Fibroblast of pulmonary artery (primary cell): ENCODE results near the gene TTC7B.
A peak's percentile ranks its signal among the peaks of the same experiment; 100 is the strongest.

ENCODE experiments used
- DNase-seq: peaks from one replicate; pipeline ENCODE4 v3.0.0-alpha.2; 2010; ENCODE audit warnings: low read depth
- H3K4me3 ChIP-seq: replicated peaks from 2 replicates; pipeline ENCODE4 v1.5.1; 2011; ENCODE audit warnings: low read depth, mild to moderate bottlenecking, control low read depth, low read length, moderate library complexity
- TF ChIP-seq, protein P1 (sequence below): IDR thresholded peaks from 2 replicates; pipeline ENCODE4 v1.5.1; 2011; ENCODE audit warnings: mild to moderate bottlenecking, control low read depth, low read length, inconsistent platforms; ENCODE audit errors: missing control alignments

Gene TTC7B

DNA sequence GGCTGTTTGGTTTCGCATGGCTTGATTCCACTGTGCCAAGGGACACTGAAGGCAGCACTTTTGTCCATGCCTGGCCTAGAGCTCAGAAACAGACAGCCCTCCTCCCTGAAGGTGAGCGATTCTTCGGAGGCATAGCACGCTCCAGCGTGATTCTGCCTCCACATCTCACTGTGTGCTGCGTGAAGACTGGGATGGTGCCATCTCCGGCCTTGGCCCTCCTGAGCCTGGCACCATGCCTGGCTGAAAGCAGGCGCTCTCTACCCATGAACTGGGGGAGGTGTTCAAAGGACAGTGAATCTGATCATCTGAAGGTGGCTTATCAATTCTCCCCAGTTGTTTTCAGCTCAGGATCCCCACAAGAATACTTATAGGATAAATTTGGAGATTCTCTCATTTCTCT is 187.4 kb downstream of the TTC7B start:
- no peak for DNase-seq
- TF ChIP-seq, protein P1, sequence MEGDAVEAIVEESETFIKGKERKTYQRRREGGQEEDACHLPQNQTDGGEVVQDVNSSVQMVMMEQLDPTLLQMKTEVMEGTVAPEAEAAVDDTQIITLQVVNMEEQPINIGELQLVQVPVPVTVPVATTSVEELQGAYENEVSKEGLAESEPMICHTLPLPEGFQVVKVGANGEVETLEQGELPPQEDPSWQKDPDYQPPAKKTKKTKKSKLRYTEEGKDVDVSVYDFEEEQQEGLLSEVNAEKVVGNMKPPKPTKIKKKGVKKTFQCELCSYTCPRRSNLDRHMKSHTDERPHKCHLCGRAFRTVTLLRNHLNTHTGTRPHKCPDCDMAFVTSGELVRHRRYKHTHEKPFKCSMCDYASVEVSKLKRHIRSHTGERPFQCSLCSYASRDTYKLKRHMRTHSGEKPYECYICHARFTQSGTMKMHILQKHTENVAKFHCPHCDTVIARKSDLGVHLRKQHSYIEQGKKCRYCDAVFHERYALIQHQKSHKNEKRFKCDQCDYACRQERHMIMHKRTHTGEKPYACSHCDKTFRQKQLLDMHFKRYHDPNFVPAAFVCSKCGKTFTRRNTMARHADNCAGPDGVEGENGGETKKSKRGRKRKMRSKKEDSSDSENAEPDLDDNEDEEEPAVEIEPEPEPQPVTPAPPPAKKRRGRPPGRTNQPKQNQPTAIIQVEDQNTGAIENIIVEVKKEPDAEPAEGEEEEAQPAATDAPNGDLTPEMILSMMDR = no peak
- H3K4me3 ChIP-seq = no peak overlapping the region

DNA sequence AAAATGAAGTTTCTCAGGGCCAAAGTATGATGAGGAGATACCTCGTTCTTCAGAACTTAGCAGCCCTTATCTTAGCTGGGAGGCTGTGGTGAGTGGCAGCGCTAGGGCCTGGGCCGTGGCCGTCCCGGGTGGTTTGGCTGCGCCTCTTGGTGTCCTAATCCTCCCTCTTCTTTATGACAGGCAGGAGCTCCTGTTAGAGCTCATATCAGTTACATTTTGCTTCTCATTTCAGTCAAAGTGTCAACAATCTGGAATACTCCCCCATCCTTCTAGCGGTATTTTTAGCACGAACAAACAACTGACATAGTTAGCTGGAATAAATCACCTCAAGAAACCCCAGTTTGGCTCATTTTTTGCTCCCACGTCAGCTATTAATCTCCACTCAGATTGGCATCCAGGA is 188.8 kb downstream of the TTC7B start:
- DNase-seq = no peak
- TF ChIP-seq, protein P1 = no peak

DNA sequence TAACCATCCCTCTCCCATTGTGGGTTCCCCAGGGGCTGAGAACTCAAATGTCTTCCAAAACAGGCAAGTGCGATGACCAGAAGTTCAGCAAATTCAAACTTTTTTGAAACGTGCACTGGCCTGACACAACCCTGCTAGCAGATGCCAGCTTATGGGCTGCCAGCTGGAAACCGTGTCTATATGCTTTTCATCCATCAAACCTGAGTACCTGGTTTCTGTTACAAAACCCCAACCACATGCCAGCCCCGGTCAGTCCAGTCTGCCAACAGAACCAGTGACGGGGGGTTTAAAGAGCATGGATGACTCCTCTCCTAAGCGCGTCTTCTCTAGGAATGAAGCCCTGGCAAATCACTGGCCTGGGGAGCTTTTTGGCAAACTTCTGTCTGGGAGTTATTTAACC is 189.7 kb downstream of the TTC7B start:
- no peak for DNase-seq
- TF ChIP-seq, protein P1 = no peak
- H3K4me3 ChIP-seq = no peak overlapping the region

More for the DNA sequence above, 188.8 kb downstream of the TTC7B start:
- no peak overlapping the region for H3K4me3 ChIP-seq

DNA sequence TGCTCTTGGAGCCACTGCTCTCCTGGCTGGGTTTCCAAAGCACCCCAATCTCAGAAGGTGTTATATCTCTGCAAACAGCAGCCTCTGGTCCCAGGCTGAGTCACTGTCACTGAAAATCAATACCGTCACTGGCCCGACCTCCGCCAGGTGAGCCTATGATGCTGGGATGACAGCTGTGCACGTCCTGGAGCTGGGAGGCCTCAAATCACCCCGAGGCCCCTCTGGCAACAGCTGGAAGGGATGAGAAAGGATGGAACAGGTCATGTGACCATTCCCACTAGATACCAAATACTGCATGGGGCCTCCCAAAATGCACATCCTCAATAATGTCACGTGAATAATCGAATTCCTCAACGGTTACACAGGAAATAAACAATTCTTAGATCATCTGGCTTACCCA is 190.8 kb downstream of the TTC7B start:
- no peak for DNase-seq
- no peak overlapping the region for H3K4me3 ChIP-seq
- TF ChIP-seq, protein P1 = no peak

DNA sequence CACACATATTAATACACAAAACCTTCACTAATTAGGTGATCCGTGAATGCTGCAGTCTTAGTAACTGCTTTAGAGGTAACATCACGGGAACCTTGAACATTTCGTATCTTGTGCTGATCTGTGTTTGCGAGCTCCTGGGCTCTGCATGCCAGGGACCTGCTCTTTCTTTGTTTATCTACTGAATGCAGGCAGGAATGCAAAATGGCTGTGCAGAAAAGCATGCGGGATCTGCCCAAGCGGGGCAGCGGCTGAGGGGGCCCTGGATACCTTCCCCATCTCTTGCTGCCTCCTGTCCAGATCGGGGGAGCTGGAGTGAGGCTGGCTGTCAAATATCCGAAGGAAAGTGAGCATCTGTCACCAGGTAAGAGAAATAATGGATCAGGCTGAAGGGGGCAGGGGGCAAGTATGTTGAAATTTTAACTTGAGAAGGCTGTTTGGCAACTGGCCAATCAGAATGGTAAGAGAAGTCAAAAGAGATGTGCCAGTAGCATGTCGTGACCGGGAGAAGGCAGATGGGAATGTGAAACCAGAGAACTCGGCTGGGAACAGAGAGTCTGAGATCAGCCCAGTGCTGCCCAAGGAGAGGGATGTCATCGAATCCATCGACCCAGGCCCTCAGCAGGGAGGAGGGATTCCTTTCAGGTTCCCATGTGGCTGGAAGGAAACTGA is 191.4 kb downstream of the TTC7B start:
- H3K4me3 ChIP-seq = no peak overlapping the region
- TF ChIP-seq, protein P1 = no peak
- DNase-seq = peak; percentile 10

DNA sequence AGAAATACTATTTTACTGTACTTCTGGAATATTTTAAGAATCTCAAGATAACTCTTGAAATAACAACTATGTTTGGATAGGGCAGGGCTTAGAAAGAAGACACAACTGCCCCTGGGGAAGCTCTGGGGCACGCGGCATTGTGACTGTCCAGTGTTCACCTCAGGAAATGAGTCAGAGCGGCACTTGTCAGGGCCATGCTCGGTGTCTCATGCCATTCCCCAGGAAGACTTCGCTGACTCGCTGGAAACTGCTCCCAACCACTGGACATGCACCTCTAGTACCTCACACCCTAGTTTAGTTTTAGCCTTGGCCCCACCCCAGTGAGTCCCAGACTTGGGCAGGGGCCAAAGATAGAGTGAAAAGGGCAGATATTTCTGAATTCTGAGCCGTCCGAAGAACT is 192.0 kb downstream of the TTC7B start:
- TF ChIP-seq, protein P1 = no peak
- H3K4me3 ChIP-seq = no peak overlapping the region
- DNase-seq = peak; percentile 17

DNA sequence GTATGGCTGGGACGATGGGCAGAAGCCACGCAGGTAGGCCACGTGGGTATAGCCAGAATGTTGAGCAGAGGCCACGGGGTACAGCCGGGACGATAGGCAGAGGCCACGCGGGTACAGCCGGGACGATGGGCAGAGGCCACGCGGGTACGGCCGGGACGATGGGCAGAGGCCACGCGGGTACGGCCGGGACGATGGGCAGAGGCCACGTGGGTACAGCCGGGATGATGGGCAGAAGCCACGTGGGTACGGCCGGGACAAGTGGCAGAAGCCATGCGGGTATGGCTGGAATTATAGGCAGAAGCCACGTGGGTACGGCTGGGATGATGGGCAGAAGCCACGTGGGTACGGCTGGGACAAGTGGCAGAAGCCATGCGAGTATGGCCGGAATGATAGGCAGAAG is 195.0 kb downstream of the TTC7B start:
- TF ChIP-seq, protein P1 = no peak
- DNase-seq = no peak
- H3K4me3 ChIP-seq = no peak overlapping the region
